Breast epithelium (tissue), 4 donors: ENCODE measurements around the gene ELOVL2. TPM values are rescaled to one million over a fixed set of nuclear protein-coding genes. Genes with fewer than 3 reads are reported as not detected.

Experiments
- DNase-seq, 2 donors: peaks; one replicate each; pipeline ENCODE4 v3.0.0-alpha.2; 2019; ENCODE audit warnings: low spot score in 2 of 2
- H3K27ac ChIP-seq, 2 donors: fragments of 200-600 bp; sonication (generic) in 1 of 2; one replicate each; pipeline ENCODE4 v1.5.1; 2016 to 2019; ENCODE audit warnings: mild to moderate bottlenecking in 1 of 2
- H3K27me3 ChIP-seq, 2 donors: fragments of 200-600 bp; sonication (generic) in 1 of 2; one replicate each; pipeline versions ENCODE4 v1.5.1 to v1.6.0; 2017 to 2019; ENCODE audit warnings: control low read depth in 1 of 2, mild to moderate bottlenecking in 1 of 2
- H3K36me3 ChIP-seq: fragments of 200-600 bp; one replicate; pipeline ENCODE4 v1.5.1; 2019
- H3K4me1 ChIP-seq, 2 donors: fragments of 200-600 bp; sonication (generic); one replicate each; pipeline ENCODE4 v1.5.1; 2016 to 2019; ENCODE audit warnings: control low read depth in 1 of 2
- H3K4me3 ChIP-seq, 3 donors: fragments of 200-600 bp; sonication (generic); 1 replicate in 2 of 3; 2 replicates in 1 of 3; pipeline ENCODE4 v1.5.1; 2016 to 2019; ENCODE audit warnings: mild to moderate bottlenecking in 3 of 3, moderate library complexity in 2 of 3
- H3K9me3 ChIP-seq, 2 donors: fragments of 200-600 bp; sonication (generic) in 1 of 2; one replicate each; pipeline ENCODE4 v1.5.1; 2016 to 2019; ENCODE audit warnings: control low read depth in 1 of 2
- CTCF ChIP-seq, 3 donors: fragments of 450-650 bp; IDR thresholded peaks; one replicate each; pipeline ENCODE4 v1.5.1; 2016 to 2017; ENCODE audit warnings: antibody characterized with exemption in 3 of 3, mild to moderate bottlenecking in 3 of 3, moderate library complexity in 3 of 3
- POLR2A ChIP-seq: fragments of 450-650 bp; IDR thresholded peaks from one replicate; pipeline ENCODE4 v1.6.1; 2016; ENCODE audit warnings: antibody characterized with exemption, mild to moderate bottlenecking, moderate library complexity
- POLR2AphosphoS5 ChIP-seq, 3 donors: sonication (generic); formaldehyde crosslinking; IDR thresholded peaks; one replicate each; pipeline ENCODE4 v1.6.1; 2017; ENCODE audit warnings: antibody characterized with exemption in 3 of 3
- intact Hi-C: fragments of 100-400 bp; cut with DNase I; formaldehyde crosslinking; loops from one replicate; pipeline ENCODE4 v1.15.1; 2023; ENCODE audit warnings: low total_unique reads
- total RNA-seq, 3 donors: library from RNA; depleted of rRNA; stranded (reverse); fragments of >200 nt; gene quantifications; one replicate each; pipeline ENCODE4 v1.1.0, GENCODE V29; 2016

The ELOVL2 gene
- total RNA-seq, 3 donors from 2014 or later: 0.64 to 11.1 (median 2.6) TPM

- DNase-seq: no peak
- TF ChIP-seq CTCF (IDR thresholded peaks at IDR 0.05) (no peak), POLR2AphosphoS5 (IDR thresholded peaks at IDR 0.05) (no peak), POLR2A (no peak)
- H3K4me3 ChIP-seq: no peak overlapping the region
Observed at GRCh38 chr6:11016452-11016851, 27.7 kb downstream of the ELOVL2 start.

GRCh38 chr6:11015102-11015501 is 29.0 kb downstream of the ELOVL2 start:
- intact Hi-C loops: no loop called here
- no peak overlapping the region for H3K4me3 ChIP-seq

More at GRCh38 chr6:11016452-11016851, 27.7 kb downstream of the ELOVL2 start:
- Histone ChIP-seq H3K27ac (no peak overlapping the region), H3K9me3 (no peaks in the 10 kb centered on the region), H3K4me1 (no peaks in the 10 kb centered on the region), H3K27me3 (no peaks in the 10 kb centered on the region), H3K36me3 (no peaks in the 10 kb centered on the region)
- intact Hi-C loops: no loop called here

GRCh38 chr6:11013721-11014070 is 30.4 kb downstream of the ELOVL2 start:
- H3K9me3 ChIP-seq: no peaks in the 10 kb centered on the region
- no peaks in the 10 kb centered on the region for H3K4me1 ChIP-seq
- no peak for DNase-seq
- TF ChIP-seq POLR2A (no peak), CTCF (IDR thresholded peaks at IDR 0.05) (no peak), POLR2AphosphoS5 (IDR thresholded peaks at IDR 0.05) (no peak)
- H3K27ac ChIP-seq: no peak overlapping the region
- no peaks in the 10 kb centered on the region for H3K36me3 ChIP-seq
- no peaks in the 10 kb centered on the region for H3K27me3 ChIP-seq
- intact Hi-C loops: no loop called here
- H3K4me3 ChIP-seq: no peak overlapping the region

More at GRCh38 chr6:11015102-11015501, 29.0 kb downstream of the ELOVL2 start:
- H3K4me1 ChIP-seq: no peaks in the 10 kb centered on the region
- H3K36me3 ChIP-seq: no peaks in the 10 kb centered on the region
- no peaks in the 10 kb centered on the region for H3K27me3 ChIP-seq
- no peak overlapping the region for H3K27ac ChIP-seq
- H3K9me3 ChIP-seq: no peaks in the 10 kb centered on the region
- no peak for DNase-seq
- TF ChIP-seq POLR2AphosphoS5 (IDR thresholded peaks at IDR 0.05) (no peak), CTCF (IDR thresholded peaks at IDR 0.05) (no peak), POLR2A (no peak)

- intact Hi-C loops: no loop called here
- no peaks in the 10 kb centered on the region for H3K27me3 ChIP-seq
- H3K36me3 ChIP-seq: no peaks in the 10 kb centered on the region
- no peak for DNase-seq
- TF ChIP-seq POLR2A (no peak), POLR2AphosphoS5 (IDR thresholded peaks at IDR 0.05) (no peak), CTCF (IDR thresholded peaks at IDR 0.05) (no peak)
- H3K4me3 ChIP-seq: no peak overlapping the region
- no peak overlapping the region for H3K27ac ChIP-seq
- H3K4me1 ChIP-seq: no peaks in the 10 kb centered on the region
- H3K9me3 ChIP-seq: no peaks in the 10 kb centered on the region
Observed at GRCh38 chr6:11012976-11013720, 31.0 kb downstream of the ELOVL2 start.

GRCh38 chr6:11012295-11012754 is 31.8 kb downstream of the ELOVL2 start:
- no peak for TF ChIP-seq POLR2A
- TF ChIP-seq CTCF (IDR thresholded peaks at IDR 0.05): no peak
- no peak for TF ChIP-seq POLR2AphosphoS5 (IDR thresholded peaks at IDR 0.05)
- DNase-seq: no peak
- no peak overlapping the region for H3K4me3 ChIP-seq
- intact Hi-C loops: no loop called here
- H3K36me3 ChIP-seq: no peaks in the 10 kb centered on the region
- no peaks in the 10 kb centered on the region for H3K27me3 ChIP-seq
- no peak overlapping the region for H3K27ac ChIP-seq
- no peaks in the 10 kb centered on the region for H3K4me1 ChIP-seq
- H3K9me3 ChIP-seq: no peaks in the 10 kb centered on the region
